ENCODE data around the gene ZNF568.

The ZNF568 gene

GRCh38 chr19:36973021-36973843 lies 57.1 kb downstream of the ZNF568 start:
- peak overlapping the region; percentile 64 for H3K4me3 ChIP-seq (ENCODE audit: low read depth, low read length)
- DNase-seq (ENCODE audit: low read depth), result peak; percentile 71
- TF ChIP-seq, protein P1, sequence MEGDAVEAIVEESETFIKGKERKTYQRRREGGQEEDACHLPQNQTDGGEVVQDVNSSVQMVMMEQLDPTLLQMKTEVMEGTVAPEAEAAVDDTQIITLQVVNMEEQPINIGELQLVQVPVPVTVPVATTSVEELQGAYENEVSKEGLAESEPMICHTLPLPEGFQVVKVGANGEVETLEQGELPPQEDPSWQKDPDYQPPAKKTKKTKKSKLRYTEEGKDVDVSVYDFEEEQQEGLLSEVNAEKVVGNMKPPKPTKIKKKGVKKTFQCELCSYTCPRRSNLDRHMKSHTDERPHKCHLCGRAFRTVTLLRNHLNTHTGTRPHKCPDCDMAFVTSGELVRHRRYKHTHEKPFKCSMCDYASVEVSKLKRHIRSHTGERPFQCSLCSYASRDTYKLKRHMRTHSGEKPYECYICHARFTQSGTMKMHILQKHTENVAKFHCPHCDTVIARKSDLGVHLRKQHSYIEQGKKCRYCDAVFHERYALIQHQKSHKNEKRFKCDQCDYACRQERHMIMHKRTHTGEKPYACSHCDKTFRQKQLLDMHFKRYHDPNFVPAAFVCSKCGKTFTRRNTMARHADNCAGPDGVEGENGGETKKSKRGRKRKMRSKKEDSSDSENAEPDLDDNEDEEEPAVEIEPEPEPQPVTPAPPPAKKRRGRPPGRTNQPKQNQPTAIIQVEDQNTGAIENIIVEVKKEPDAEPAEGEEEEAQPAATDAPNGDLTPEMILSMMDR (IDR thresholded peaks at IDR 0.05; ENCODE audit: control insufficient read depth, extremely low read depth, insufficient read depth), result peak; percentile 99

- H3K4me3 ChIP-seq (ENCODE audit: low read depth, low read length), result peak overlapping the region; percentile 64
- TF ChIP-seq, protein P1 (IDR thresholded peaks at IDR 0.05; ENCODE audit: control insufficient read depth, extremely low read depth, insufficient read depth), result no peak
- no peak for DNase-seq (ENCODE audit: low read depth)
Observed at GRCh38 chr19:36973844-36974195, 57.7 kb downstream of the ZNF568 start.

- TF ChIP-seq, protein P1 (IDR thresholded peaks at IDR 0.05; ENCODE audit: control insufficient read depth, extremely low read depth, insufficient read depth), result no peak
- no peak overlapping the region for H3K4me3 ChIP-seq (ENCODE audit: low read depth, low read length)
Observed at GRCh38 chr19:36986131-36986530, 70.0 kb downstream of the ZNF568 start.

DNA sequence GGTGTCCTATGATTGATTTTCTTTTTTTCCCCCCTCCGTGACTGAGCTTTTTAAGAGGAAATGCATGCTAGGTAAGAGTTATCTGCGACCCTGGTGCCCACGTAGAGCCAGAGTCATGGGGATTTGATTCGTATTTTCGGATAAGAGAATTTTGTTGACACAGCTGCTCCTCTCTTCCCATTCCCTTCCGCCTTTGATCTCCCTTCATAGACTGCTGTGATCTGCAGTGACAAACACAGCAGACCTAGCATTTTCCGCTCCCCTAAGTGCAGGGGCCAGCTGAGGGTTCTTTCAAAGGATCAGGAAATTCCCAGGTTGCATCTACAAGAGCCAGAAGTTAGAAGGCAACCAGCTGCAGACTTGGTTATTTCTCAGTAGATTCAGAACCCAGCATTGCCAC lies 70.5 kb downstream of the ZNF568 start:
- DNase-seq (ENCODE audit: low read depth), result no peak
- H3K4me3 ChIP-seq (ENCODE audit: low read depth, low read length), result no peak overlapping the region
- TF ChIP-seq, protein P1 (IDR thresholded peaks at IDR 0.05; ENCODE audit: control insufficient read depth, extremely low read depth, insufficient read depth), result no peak

More at GRCh38 chr19:36986131-36986530, 70.0 kb downstream of the ZNF568 start:
- DNase-seq (ENCODE audit: low read depth), result no peak

GRCh38 chr19:36987091-36987490 lies 71.0 kb downstream of the ZNF568 start:
- no peak for DNase-seq (ENCODE audit: low read depth)
- TF ChIP-seq, protein P1 (IDR thresholded peaks at IDR 0.05; ENCODE audit: control insufficient read depth, extremely low read depth, insufficient read depth), result no peak
- H3K4me3 ChIP-seq (ENCODE audit: low read depth, low read length), result no peak overlapping the region

GRCh38 chr19:36997152-36997842 lies 81.2 kb downstream of the ZNF568 start:
- H3K4me3 ChIP-seq (ENCODE audit: low read depth, low read length), result no peak overlapping the region
- DNase-seq (ENCODE audit: low read depth), result no peak
- TF ChIP-seq, protein P1 (IDR thresholded peaks at IDR 0.05; ENCODE audit: control insufficient read depth, extremely low read depth, insufficient read depth), result no peak

Measured in LNCaP clone FGC (cell line).